MG63 (cell line): ENCODE data around the gene RNF141. TPM values are rescaled to one million over a fixed set of nuclear protein-coding genes. Genes with fewer than 3 reads are reported as not detected.

Experiments used
- DNase-seq: peaks from one replicate; pipeline ENCODE4 v3.0.0-alpha.2; 2020
- H3K27me3 ChIP-seq: fragments of 250-450 bp; sonication (Bioruptor Pico); 2 replicates; pipeline ENCODE4 v1.5.1; 2020; ENCODE audit warnings: mild to moderate bottlenecking, moderate library complexity
- H3K36me3 ChIP-seq: fragments of 250-450 bp; sonication (Bioruptor Pico); 2 replicates; pipeline ENCODE4 v1.5.1; 2020; ENCODE audit warnings: mild to moderate bottlenecking, moderate library complexity
- H3K4me3 ChIP-seq: fragments of 250-450 bp; sonication (Bioruptor Pico); 2 replicates; pipeline ENCODE4 v1.5.1; 2020; ENCODE audit warnings: mild to moderate bottlenecking, moderate library complexity
- H3K9me3 ChIP-seq: fragments of 250-450 bp; sonication (Bioruptor Pico); 2 replicates; pipeline ENCODE4 v1.5.1; 2020; ENCODE audit warnings: mild to moderate bottlenecking, moderate library complexity
- total RNA-seq: library from RNA; depleted of rRNA; stranded (reverse); fragments of >200 nt; shearing (Covaris generic); gene quantifications from 2 replicates; pipeline ENCODE4 v1.2.3, GENCODE V29; 2014; ENCODE audit warnings: low replicate concordance; rRNA removed

RNF141 gene, protein sequence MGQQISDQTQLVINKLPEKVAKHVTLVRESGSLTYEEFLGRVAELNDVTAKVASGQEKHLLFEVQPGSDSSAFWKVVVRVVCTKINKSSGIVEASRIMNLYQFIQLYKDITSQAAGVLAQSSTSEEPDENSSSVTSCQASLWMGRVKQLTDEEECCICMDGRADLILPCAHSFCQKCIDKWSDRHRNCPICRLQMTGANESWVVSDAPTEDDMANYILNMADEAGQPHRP
- total RNA-seq = 14.7 and 19.2 TPM in 2 replicates

DNA sequence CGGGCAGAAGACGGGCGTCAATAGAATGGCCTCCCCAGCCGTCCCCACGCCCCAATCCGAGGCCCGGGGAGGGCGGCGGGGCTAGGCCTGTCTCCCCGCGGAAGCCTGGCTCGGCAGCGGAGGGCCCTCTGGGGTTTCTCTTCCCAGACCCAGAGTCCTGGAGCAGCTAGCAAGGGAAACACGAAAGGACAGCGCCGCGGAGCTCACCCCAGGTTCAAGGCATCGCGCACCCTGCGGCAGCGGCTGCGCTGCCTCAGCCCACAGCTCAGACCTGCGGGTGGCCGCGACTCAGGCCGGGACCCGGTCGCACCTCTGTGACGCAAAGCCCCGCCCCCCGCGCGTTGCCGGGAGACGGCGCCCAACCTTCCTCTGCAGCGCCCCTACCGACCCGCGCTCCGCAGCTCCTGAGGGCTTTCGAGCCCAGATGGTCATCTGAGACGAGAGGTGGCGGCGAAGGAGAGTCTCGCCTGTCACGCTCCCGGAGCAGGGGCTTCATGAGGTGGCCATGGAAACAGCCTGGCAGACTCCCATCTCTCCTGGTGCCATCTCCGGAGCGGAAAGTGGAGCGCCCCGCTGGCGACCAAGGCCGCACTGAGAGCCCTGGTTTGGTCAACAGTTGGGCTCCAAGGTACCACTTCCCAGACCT, at the start of gene RNF141:
Gene RNF141 (minus strand): TSS at position 273 of the 646 bp plus-strand sequence. CDS start 7,029 bp downstream, outside the sequence.
- no peaks in the 10 kb centered on the region for H3K36me3 ChIP-seq
- DNase-seq = peak; percentile 94
- H3K27me3 ChIP-seq = no peaks in the 10 kb centered on the region
- no peaks in the 10 kb centered on the region; the same call in 1 of the 2 replicates for H3K9me3 ChIP-seq
- peak within 1 kb of the TSS; percentile 90 for H3K4me3 ChIP-seq

DNA sequence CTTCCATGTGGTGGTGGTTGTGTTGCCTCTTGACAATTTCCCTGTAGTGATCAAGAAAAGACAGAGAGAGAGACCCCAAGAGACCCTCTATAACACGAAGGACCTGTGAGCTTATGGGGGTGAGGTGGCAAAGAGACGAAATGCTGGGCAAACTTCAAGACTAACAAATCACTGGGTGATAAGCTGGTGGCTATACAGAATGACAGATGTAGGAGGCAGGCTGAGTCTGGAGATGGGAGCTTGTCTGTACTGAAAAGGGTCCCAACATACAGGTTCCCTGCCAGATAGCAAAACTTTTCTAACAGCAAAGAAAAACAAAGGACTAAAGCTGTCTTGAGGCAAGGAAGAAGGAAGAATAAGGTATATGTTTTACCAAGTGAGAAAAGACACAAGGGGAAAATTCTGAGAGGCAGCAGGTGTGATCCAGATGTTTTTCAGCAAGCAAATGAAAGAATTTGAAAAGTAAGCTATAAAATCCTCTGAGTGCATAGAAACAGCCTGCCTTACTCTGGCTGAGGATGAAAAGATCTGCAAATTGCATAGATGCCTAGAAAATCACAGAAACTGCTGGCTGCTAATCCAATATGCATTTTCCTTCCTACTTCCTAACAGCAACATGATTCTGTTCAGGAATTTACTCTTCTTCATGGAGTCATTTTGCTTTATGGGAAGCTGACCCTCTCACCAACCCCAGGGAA, 49.4 kb upstream of the RNF141 start:
- DNase-seq = no peak
- H3K9me3 ChIP-seq = no peaks in the 10 kb centered on the region
- no peaks in the 10 kb centered on the region for H3K36me3 ChIP-seq
- no peak overlapping the region for H3K4me3 ChIP-seq
- no peaks in the 10 kb centered on the region for H3K27me3 ChIP-seq

DNA sequence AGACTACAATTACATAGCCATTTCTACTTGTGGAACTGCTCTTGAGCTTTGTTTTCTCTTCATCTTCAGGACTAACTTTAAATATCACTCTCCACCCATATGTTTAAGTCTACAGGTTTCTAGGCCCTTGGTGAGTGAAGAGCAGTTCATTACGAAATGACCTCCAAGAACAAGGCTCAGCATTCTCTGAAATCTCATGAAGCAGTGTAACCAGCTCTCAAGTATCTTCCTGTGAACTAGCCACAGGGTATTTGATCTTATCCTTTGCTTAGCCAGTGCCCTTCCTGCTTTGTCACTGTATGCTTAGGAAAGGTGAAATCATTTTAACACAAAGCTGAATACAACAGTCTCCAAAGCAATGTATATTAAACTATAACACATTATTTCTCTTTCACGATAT, 47.9 kb upstream of the RNF141 start:
- Histone ChIP-seq H3K27me3 (no peaks in the 10 kb centered on the region), H3K9me3 (no peaks in the 10 kb centered on the region), H3K36me3 (no peaks in the 10 kb centered on the region), H3K4me3 (no peak overlapping the region)
- no peak for DNase-seq

DNA sequence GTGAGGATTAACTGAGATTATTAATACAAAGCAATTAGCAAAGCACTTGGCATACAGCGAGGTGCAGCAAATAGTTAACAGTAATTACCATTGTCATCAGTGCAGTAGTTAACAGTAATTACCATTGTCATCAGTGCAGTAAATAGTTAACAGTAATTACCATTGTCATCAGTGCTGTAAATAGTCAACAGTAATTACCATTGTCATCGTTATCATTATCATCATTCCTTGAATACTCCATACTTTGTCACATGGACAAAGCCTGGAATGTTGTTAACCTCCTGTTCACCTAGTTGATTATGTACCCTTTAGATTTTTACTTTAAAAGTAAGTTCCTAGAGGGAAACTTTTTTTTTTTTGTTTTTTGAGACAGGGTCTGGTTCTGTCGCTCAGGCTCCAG, 47.0 kb upstream of the RNF141 start:
- no peaks in the 10 kb centered on the region for H3K9me3 ChIP-seq
- no peaks in the 10 kb centered on the region for H3K27me3 ChIP-seq
- no peak for DNase-seq
- no peaks in the 10 kb centered on the region for H3K36me3 ChIP-seq
- H3K4me3 ChIP-seq = no peak overlapping the region

DNA sequence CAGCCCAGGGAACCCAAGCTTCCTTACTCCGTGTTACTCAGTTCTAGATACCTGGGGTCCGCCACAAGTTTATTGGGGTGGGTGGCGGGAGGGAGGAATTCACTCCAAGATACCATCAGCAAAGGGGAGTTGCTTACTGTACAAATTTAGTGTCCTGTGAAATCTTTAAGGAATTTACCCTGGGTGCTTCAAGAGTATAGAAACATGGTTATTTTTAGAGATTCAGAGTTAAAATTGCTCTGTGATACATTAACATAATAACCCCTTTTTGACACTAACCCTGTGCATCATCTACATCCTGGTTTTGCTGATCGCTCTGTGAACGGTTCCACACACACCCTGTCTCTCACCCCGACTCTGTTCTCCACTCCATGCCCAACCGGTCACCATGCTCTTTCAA, 46.4 kb upstream of the RNF141 start:
- H3K27me3 ChIP-seq = no peaks in the 10 kb centered on the region
- DNase-seq = no peak
- no peak overlapping the region for H3K4me3 ChIP-seq

DNA sequence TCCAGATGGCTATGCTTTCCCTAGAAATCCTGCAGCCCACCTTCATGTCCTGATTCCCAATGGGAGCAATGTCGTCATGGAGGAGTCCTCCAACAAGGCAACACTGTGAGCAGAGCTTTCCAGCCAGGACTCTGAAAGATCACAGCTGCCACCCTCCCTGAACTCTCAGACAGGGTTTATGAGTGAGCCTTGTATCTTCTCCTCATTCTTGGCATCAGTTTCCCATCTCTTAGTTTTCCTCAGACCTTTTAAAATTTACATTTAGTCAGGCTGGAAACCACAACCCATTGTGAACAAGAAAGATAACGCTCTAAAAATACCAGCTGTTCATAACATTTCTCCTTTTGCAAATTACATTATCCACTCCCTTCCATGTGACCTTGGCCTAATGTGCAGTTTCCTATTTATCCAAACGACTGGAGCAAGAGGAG, 43.1 kb upstream of the RNF141 start:
- Histone ChIP-seq H3K4me3 (no peak overlapping the region), H3K36me3 (no peaks in the 10 kb centered on the region), H3K9me3 (no peaks in the 10 kb centered on the region), H3K27me3 (no peaks in the 10 kb centered on the region)
- no peak for DNase-seq

More for the DNA sequence above, 46.4 kb upstream of the RNF141 start:
- H3K36me3 ChIP-seq = no peaks in the 10 kb centered on the region
- no peaks in the 10 kb centered on the region for H3K9me3 ChIP-seq

DNA sequence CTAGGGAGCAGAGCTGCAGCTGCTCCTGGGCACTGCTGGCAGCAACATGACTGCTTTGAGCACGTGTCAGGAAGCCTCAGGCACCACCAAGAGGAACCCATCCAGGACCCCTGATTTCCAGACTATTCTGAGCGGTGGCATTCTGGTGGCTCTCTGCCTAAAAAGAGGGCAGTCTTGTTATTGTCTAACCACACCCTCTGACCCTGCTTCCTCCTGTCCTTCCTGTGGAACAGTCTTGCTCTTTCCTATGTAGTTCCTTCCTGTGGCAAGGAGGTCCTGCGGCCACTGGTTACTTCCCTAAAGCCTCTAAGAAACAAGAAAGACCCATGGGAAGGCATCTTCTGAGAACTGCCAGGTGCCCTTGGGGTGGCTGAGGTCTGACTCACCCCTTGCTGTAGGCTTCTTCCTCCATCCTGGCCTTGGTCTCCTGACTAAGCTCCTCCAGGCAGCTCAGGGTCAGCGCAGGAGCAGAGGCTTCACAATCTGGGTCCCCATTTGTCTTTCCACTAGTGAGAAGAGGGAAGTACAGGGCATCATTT, 40.6 kb upstream of the RNF141 start:
- H3K27me3 ChIP-seq = no peaks in the 10 kb centered on the region
- DNase-seq = peak; percentile 12
- no peaks in the 10 kb centered on the region for H3K9me3 ChIP-seq
- H3K4me3 ChIP-seq = no peak overlapping the region
- H3K36me3 ChIP-seq = no peaks in the 10 kb centered on the region

DNA sequence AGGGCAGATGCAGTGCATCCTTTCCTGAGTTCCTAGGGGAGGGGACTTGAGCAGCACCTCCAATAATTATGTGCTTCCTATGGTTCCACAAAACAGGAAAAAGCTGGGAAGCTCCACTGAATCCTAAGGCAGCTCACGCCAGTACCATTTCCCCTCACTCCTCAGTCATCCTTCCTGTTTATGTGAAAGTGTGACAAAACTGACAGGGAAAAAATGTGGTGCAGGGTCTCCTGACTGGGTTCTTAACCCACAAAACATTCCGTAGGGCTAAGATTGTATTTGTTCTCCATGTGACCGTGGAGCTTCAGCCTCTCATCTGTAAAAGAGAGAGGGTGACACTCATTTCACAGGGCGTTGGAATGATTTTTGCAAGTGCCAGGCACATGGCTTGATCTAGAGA, 39.6 kb upstream of the RNF141 start:
- no peaks in the 10 kb centered on the region for H3K9me3 ChIP-seq
- H3K36me3 ChIP-seq = no peaks in the 10 kb centered on the region
- no peak for DNase-seq
- H3K27me3 ChIP-seq = no peaks in the 10 kb centered on the region
- H3K4me3 ChIP-seq = no peak overlapping the region

DNA sequence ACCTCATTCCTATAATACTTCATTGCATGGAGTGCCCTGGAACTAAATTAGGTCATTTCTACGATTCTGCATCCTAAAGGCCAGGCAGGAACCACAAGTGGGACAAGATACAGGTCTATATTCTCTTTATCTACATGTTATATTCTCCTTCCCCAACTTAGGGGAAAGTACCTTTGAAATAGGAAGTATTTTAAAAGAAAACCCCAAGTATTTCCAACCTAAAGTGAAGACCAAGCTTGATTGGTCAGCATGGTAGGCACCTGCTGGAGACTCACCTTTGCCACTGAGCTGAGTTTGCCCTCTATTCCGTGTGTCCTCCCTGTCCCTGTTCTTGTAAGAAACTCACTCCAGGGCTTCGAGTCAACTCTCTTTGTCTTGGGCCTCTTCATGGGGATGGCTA, 38.7 kb upstream of the RNF141 start:
- Histone ChIP-seq H3K9me3 (no peaks in the 10 kb centered on the region), H3K27me3 (no peaks in the 10 kb centered on the region), H3K4me3 (no peak overlapping the region), H3K36me3 (no peaks in the 10 kb centered on the region)
- no peak for DNase-seq

DNA sequence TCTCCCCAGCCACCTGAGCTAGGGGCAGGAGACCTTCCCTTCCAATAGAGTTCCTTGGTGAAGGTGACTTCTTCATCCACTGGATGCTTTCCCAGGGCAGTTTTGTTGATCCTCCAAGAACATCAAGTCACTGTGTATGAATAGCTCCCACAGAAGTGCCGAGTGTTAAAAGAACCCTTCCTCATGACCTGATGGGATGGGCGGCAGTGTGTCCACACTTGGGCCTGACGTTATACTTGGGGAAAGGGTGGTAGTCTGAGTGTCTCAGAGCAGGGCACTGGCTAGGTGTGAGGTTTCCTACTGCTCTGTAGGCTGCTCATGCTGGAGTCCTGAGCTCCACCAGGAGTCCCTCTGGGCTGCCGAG, 35.0 kb upstream of the RNF141 start:
- DNase-seq = no peak
- no peak overlapping the region for H3K4me3 ChIP-seq
- H3K36me3 ChIP-seq = no peaks in the 10 kb centered on the region
- no peaks in the 10 kb centered on the region for H3K9me3 ChIP-seq
- no peaks in the 10 kb centered on the region for H3K27me3 ChIP-seq

DNA sequence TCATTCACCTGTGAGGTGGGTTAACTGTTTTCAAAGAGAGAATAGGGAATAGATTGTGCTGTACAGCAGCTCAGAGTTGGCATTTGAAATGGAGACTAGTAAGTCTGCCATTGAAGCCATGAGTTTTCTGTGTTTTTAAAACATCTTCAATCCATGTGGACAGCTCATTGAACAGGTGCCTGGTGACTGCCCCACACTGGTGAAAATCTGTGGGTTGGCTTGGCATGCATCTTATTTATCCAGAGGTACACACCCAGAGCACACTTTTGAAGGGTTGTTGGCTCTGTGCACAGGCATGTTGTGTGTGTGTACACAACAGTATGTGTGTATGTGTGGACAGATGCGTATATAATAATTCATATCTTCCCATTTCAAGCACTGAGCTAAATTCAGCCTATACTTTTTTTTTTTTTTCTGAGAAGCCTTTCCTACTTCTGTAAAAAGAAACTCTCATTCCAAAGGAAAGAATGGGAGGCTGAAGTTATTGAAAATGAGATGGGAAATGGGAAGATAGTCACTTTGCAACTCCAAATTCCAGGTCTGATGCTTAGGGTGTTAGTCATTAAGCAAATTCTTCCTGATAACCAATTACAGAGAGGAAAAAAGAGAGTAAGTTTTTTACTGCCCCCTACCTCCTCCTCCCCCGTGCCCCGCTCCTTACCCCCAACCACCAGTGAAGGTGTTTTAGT, 34.5 kb upstream of the RNF141 start:
- H3K36me3 ChIP-seq = no peaks in the 10 kb centered on the region
- no peak for DNase-seq

DNA sequence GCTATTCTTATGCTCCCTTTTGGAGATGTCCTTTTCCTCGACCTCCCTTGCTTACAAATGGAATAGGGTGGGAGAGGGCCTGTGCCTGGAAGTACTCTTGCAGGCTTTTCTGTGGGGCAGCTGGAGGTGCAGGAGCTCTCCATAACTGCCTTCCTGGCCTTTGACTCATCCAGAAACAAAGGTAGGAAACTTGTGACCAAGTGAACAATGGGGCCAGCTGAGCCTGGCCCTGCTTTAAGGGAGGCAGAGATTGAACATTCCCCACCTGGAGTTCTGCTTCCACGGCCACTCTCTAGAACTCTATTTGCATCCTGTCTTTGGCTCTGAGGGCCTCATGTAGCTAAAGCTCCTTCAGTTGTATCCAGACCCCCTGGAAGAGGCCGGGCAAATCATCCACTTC, 32.6 kb upstream of the RNF141 start:
- Histone ChIP-seq H3K36me3 (no peaks in the 10 kb centered on the region), H3K4me3 (no peak overlapping the region), H3K27me3 (no peaks in the 10 kb centered on the region), H3K9me3 (no peaks in the 10 kb centered on the region)
- no peak for DNase-seq

More for the DNA sequence above, 34.5 kb upstream of the RNF141 start:
- Histone ChIP-seq H3K4me3 (no peak overlapping the region), H3K9me3 (no peaks in the 10 kb centered on the region), H3K27me3 (no peaks in the 10 kb centered on the region)

DNA sequence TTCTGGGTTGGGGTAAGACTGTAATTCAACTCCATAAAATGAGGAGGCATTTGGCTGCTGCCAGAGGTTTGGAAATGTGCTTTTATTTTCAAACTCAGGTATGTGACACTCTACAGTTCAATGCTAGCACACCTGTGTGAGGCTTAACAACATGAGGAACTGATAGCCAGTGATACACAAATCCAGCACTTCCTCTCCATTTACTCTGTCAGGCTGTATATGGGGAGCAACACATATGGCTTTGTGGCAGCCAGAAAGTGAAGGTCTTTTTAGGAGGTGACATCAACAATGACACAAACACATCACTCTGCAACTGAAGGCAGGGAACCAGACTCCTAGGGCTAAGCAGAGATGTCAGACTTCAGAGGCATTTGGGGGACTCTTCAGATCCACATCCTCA, 32.0 kb upstream of the RNF141 start:
- Histone ChIP-seq H3K4me3 (no peak overlapping the region), H3K27me3 (no peaks in the 10 kb centered on the region), H3K9me3 (no peaks in the 10 kb centered on the region), H3K36me3 (no peaks in the 10 kb centered on the region)
- no peak for DNase-seq

DNA sequence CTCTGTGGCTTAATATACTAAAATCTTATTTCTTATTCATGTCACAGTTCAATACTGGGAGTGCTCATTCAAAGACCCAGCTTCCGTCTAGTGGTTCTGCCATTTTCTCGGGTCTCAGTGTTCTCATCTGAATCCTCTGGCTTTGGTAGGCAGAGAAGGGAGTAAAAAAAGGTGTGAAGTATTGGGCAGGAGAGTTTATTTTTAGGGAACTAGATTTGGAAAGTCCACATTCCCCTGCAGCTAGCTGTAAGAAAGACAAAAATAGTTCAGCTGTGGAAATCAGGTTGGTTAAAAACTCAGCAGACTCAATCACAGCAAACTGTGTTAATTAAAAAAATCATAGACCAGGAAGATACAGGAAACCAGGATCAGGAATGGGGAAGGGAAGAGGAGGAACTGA, 31.5 kb upstream of the RNF141 start:
- Histone ChIP-seq H3K9me3 (no peaks in the 10 kb centered on the region), H3K4me3 (no peak overlapping the region), H3K27me3 (no peaks in the 10 kb centered on the region), H3K36me3 (no peaks in the 10 kb centered on the region)
- no peak for DNase-seq

DNA sequence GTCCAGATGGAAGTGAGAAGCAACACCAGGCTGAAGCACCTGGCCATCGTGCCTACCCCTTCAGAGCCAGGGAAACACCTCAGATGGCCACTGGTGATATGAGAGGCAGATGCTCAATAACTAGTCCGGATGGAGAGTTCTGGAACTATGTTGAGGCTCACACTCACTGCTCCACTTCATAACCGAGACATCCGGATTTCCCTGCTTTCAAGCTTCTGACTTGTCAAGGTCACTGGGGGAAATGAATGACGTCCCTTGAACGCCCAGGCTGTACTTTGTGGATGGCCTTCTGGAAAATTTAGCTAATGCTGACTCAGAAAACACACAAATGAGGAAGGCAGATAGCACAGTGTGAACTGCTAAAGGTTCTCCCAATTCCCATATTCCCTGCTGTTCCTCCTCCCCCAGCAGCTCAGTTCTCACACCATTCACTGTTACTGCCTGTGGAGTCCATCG, 27.5 kb upstream of the RNF141 start, which contains the start of gene LYVE1:
Gene LYVE1 (minus strand): TSS at position 180 of the 456 bp plus-strand sequence. CDS start 133 bp downstream, at position 47.
- Histone ChIP-seq H3K9me3 (no peaks in the 10 kb centered on the region), H3K27me3 (no peaks in the 10 kb centered on the region), H3K36me3 (no peaks in the 10 kb centered on the region), H3K4me3 (no peak within 1 kb of the TSS)
- no peak for DNase-seq

DNA sequence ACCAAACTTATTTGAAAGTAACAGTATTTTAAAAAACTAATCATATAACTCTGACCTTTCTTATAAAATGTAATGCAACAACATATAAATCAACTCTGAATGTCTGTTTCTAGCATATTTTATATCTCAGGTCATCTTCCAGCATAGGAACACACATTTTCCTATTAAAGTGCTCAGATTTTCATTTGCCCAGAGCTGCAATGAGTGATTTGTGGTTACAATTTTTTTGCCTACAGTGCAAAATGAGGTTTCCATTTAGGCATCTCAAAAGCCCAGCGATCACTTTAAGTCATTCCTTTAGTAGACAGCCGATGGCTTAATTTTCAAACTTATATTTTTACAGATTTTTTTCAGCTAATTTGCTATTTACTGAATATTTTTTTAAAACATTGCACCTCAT, 26.5 kb upstream of the RNF141 start:
- H3K27me3 ChIP-seq = no peaks in the 10 kb centered on the region

More for the DNA sequence above, 26.5 kb upstream of the RNF141 start:
- Histone ChIP-seq H3K36me3 (no peaks in the 10 kb centered on the region), H3K4me3 (no peak overlapping the region), H3K9me3 (no peaks in the 10 kb centered on the region)
- no peak for DNase-seq
